PC-3 (cell line): ENCODE results near the gene SPATC1L. TPM values are rescaled to one million over a fixed set of nuclear protein-coding genes. Genes with fewer than 3 reads are reported as not detected.

Source experiments
- ATAC-seq: fragments of 200-7000 bp; cut with Tn5 transposase; 2 replicates; pipeline ENCODE4 v1.9.1; 2020; ENCODE audit warnings: mild to moderate bottlenecking, moderate library complexity
- BruUV-seq: library from RNA; stranded (reverse); fragments of 400-500 nt; replicated peaks from 2 replicates; lab custom pipeline; 2021; lab: Mats Ljungman, UMichigan
- CTCF ChIA-PET: fragments of 300-600 bp; sonication (Branson Sonifier 250); formaldehyde crosslinking; loops from one replicate; lab custom pipeline; 2022; ENCODE audit warnings: antibody characterized with exemption; lab: Charles Lee
- POLR2A ChIA-PET: fragments of 300-600 bp; sonication (Branson Sonifier 250); formaldehyde crosslinking; loops from one replicate; lab custom pipeline; 2022; ENCODE audit warnings: antibody characterized with exemption; ENCODE audit not compliant: unreplicated experiment; lab: Charles Lee
- DNase-seq: peaks from one replicate; pipeline ENCODE4 v3.0.0-alpha.2; 2015
- H2AFZ ChIP-seq: fragments of 300-600 bp; sonication (generic); 2 replicates; pipeline ENCODE4 v1.6.0; 2016; ENCODE audit warnings: antibody characterized with exemption, low read length
- H3F3A ChIP-seq: fragments of 300-600 bp; sonication (generic); one replicate; pipeline ENCODE4 v1.6.0; 2017; ENCODE audit warnings: antibody characterized with exemption, low read length, control low read depth, mild to moderate bottlenecking; ENCODE audit not compliant: unreplicated experiment
- H3K27ac ChIP-seq: fragments of 300-600 bp; sonication (generic); 2 replicates; pipeline ENCODE4 v1.5.1; 2016; ENCODE audit warnings: mild to moderate bottlenecking, low read length
- H3K27me3 ChIP-seq: fragments of 300-600 bp; sonication (generic); 2 replicates; pipeline ENCODE4 v1.6.1; 2016; ENCODE audit warnings: low read length, mixed read lengths
- H3K36me3 ChIP-seq: fragments of 300-600 bp; sonication (generic); 2 replicates; pipeline ENCODE4 v1.6.1; 2016; ENCODE audit warnings: low read depth, mixed run types, low read length, mixed read lengths
- H3K4me1 ChIP-seq: fragments of 300-600 bp; sonication (generic); 2 replicates; pipeline ENCODE4 v1.5.1; 2016; ENCODE audit warnings: low read length; ENCODE audit not compliant: insufficient read depth
- H3K4me2 ChIP-seq: fragments of 300-600 bp; sonication (generic); 2 replicates; pipeline ENCODE4 v1.6.0; 2016; ENCODE audit warnings: low read length
- H3K4me3 ChIP-seq: fragments of 300-600 bp; sonication (generic); 2 replicates; pipeline ENCODE4 v1.5.1; 2016; ENCODE audit warnings: mild to moderate bottlenecking, low read length, mixed read lengths
- H3K79me2 ChIP-seq: fragments of 300-600 bp; sonication (generic); 2 replicates; pipeline ENCODE4 v1.6.1; 2017; ENCODE audit warnings: low read length, mixed read lengths
- H3K9ac ChIP-seq: fragments of 300-600 bp; sonication (generic); 2 replicates; pipeline ENCODE4 v1.6.0; 2016; ENCODE audit warnings: mild to moderate bottlenecking, low read length
- H3K9me2 ChIP-seq: fragments of 300-600 bp; sonication (generic); replicated peaks from 2 replicates; pipeline ENCODE4 v1.6.1; 2016; ENCODE audit warnings: mixed run types, low read length, mixed read lengths
- H3K9me3 ChIP-seq: fragments of 300-600 bp; sonication (generic); 2 replicates; pipeline ENCODE4 v1.6.1; 2016; ENCODE audit warnings: low read length, mixed read lengths
- H4K20me1 ChIP-seq: fragments of 300-600 bp; sonication (generic); 2 replicates; pipeline ENCODE4 v1.6.1; 2016; ENCODE audit warnings: low read length, mixed read lengths
- EZH2 ChIP-seq: fragments of 300-600 bp; sonication (generic); IDR thresholded peaks from one replicate; pipeline ENCODE4 v1.6.1; 2017; ENCODE audit warnings: antibody characterized with exemption, mild to moderate bottlenecking, low read length; ENCODE audit not compliant: unreplicated experiment
- EZH2phosphoT487 ChIP-seq: fragments of 300-600 bp; sonication (generic); IDR thresholded peaks from 2 replicates; pipeline ENCODE4 v1.6.1; 2018; ENCODE audit warnings: mild to moderate bottlenecking, antibody characterized with exemption, low read length, borderline replicate concordance
- intact Hi-C: fragments of 100-400 bp; cut with micrococcal nuclease; formaldehyde crosslinking; loops from 2 replicates; pipeline ENCODE4 v1.9.0; 2023
- total RNA-seq: library from RNA; depleted of rRNA; stranded (reverse); fragments of >200 nt; gene quantifications from 2 replicates; pipeline ENCODE4 v1.2.3, GENCODE V29; 2014
- TF ChIP-seq, protein P1 (sequence below): fragments of 300-600 bp; sonication (generic); conservative IDR thresholded peaks from 2 replicates; pipeline ENCODE4 v1.5.1; 2017; ENCODE audit warnings: antibody characterized with exemption, low read depth, mild to moderate bottlenecking, low read length

The SPATC1L gene
- total RNA-seq, 1 experiment from 2014 or later = 41.7 TPM

- TF ChIP-seq, protein P1, sequence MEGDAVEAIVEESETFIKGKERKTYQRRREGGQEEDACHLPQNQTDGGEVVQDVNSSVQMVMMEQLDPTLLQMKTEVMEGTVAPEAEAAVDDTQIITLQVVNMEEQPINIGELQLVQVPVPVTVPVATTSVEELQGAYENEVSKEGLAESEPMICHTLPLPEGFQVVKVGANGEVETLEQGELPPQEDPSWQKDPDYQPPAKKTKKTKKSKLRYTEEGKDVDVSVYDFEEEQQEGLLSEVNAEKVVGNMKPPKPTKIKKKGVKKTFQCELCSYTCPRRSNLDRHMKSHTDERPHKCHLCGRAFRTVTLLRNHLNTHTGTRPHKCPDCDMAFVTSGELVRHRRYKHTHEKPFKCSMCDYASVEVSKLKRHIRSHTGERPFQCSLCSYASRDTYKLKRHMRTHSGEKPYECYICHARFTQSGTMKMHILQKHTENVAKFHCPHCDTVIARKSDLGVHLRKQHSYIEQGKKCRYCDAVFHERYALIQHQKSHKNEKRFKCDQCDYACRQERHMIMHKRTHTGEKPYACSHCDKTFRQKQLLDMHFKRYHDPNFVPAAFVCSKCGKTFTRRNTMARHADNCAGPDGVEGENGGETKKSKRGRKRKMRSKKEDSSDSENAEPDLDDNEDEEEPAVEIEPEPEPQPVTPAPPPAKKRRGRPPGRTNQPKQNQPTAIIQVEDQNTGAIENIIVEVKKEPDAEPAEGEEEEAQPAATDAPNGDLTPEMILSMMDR = no peak
- no peak for TF ChIP-seq EZH2
- TF ChIP-seq EZH2phosphoT487 = no peak
- ATAC-seq (no peak), DNase-seq (no peak)
- no peaks in the 10 kb centered on the region for H3K9me3 ChIP-seq
- H3K27ac ChIP-seq = no peak overlapping the region
- no TSS peak for BruUV-seq
- H3K4me2 ChIP-seq = no peak overlapping the region
- no peaks in the 10 kb centered on the region for H4K20me1 ChIP-seq
- no peaks in the 10 kb centered on the region for H3K9me2 ChIP-seq
- intact Hi-C loops = no loop called here
- H3K9ac ChIP-seq = no peak overlapping the region
- CTCF ChIA-PET = no interaction called here
- no peaks in the 10 kb centered on the region; the same call in 1 of the 2 replicates for H3K36me3 ChIP-seq
- no peaks in the 10 kb centered on the region for H3F3A ChIP-seq
- POLR2A ChIA-PET = no interaction called here
- H2AFZ ChIP-seq = no peak overlapping the region
- peaks cover 7% of the 10 kb centered on the region for H3K79me2 ChIP-seq
- H3K4me1 ChIP-seq = no peaks in the 10 kb centered on the region
- no peaks in the 10 kb centered on the region for H3K27me3 ChIP-seq
- no peak overlapping the region for H3K4me3 ChIP-seq
These were observed 36.6 kb upstream of the SPATC1L start for GRCh38 chr21:46220847-46221246.

GRCh38 chr21:46220275-46220810 is 36.1 kb upstream of the SPATC1L start:
- no peaks in the 10 kb centered on the region for H3K9me2 ChIP-seq
- ChIA-PET CTCF (no interaction called here), POLR2A (no interaction called here)
- no peak overlapping the region for H3K4me3 ChIP-seq
- no peaks in the 10 kb centered on the region for H3K27me3 ChIP-seq
- H3K79me2 ChIP-seq = peaks cover 5% of the 10 kb centered on the region
- no peak overlapping the region for H2AFZ ChIP-seq
- H3K9ac ChIP-seq = no peak overlapping the region
- no peaks in the 10 kb centered on the region for H3F3A ChIP-seq
- BruUV-seq = no TSS peak
- H3K36me3 ChIP-seq = no peaks in the 10 kb centered on the region; the same call in 1 of the 2 replicates
- TF ChIP-seq, protein P1 = no peak
- no peak for ATAC-seq
- H3K9me3 ChIP-seq = no peaks in the 10 kb centered on the region
- intact Hi-C loops = no loop called here
- no peaks in the 10 kb centered on the region for H4K20me1 ChIP-seq
- DNase-seq = no peak
- no peak overlapping the region for H3K4me2 ChIP-seq
- no peaks in the 10 kb centered on the region for H3K4me1 ChIP-seq
- H3K27ac ChIP-seq = no peak overlapping the region

- Histone ChIP-seq H3K9me2 (no peaks in the 10 kb centered on the region), H3K36me3 (no peaks in the 10 kb centered on the region; the same call in 1 of the 2 replicates), H3K9me3 (no peaks in the 10 kb centered on the region), H3K4me2 (no peak overlapping the region), H3K27ac (no peak overlapping the region), H2AFZ (no peak overlapping the region), H3K9ac (no peak overlapping the region), H3F3A (no peaks in the 10 kb centered on the region), H3K27me3 (no peaks in the 10 kb centered on the region), H3K4me3 (no peak overlapping the region), H4K20me1 (no peaks in the 10 kb centered on the region), H3K79me2 (peaks cover 5% of the 10 kb centered on the region), H3K4me1 (no peaks in the 10 kb centered on the region)
- TF ChIP-seq EZH2phosphoT487 (no peak), EZH2 (no peak)
- TF ChIP-seq, protein P1 = no peak
- intact Hi-C loops = no loop called here
- ChIA-PET POLR2A (no interaction called here), CTCF (no interaction called here)
- no TSS peak for BruUV-seq
- ATAC-seq = no peak
- DNase-seq = no peak
These were observed 35.5 kb upstream of the SPATC1L start for GRCh38 chr21:46219591-46220239.
